G401.6 (cell line): ENCODE measurements around the gene SDC1.

Experiments
- FAIRE-seq: peaks from 2 replicates; lab custom pipeline; 2012; peaks lifted over from hg19 to GRCh38; lab: Jason Lieb, UNC

SDC1 gene

DNA sequence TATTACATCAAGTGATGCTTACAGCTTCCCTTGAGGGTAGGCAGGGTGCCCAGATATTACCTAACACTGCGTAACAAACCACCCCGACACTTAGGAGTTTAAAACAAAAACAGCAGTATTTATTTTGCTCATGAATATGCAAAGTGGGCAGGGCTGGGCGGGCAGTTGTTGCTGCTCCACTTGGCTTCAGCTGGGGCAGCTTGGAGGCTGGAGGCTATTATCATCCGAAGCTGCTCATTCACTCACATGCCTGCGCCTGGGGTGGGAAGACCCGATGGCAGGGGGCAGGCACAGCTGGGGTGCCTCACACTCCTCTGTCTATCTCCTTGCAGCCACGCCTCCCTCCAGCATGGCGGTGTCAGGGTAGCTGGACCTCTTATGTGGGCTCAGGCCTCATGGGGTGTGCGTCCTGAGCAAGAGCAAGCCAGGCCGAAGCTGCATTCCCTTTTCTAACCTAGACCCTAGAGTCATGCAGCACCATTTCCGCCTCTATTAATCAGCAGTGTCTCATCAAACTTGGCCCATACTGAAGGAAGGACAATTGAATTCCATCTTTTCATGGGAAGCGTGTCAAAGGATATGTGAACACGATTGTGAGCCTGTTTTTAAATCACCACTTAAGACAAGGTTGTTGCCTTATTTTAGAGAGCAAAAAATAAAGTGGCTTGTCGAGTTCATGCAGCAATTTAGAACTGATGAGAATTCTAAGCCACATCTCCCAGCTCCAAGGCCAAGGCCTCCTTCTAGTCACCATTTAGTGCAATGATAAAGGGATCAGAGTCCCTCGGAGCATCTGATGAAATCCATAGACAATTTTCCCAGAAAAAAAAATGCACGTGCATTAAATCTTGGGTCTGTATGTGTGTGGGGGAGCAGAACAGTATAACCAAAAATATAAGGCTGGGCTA lies 54.9 kb downstream of the SDC1 start:
- FAIRE-seq: no peak

DNA sequence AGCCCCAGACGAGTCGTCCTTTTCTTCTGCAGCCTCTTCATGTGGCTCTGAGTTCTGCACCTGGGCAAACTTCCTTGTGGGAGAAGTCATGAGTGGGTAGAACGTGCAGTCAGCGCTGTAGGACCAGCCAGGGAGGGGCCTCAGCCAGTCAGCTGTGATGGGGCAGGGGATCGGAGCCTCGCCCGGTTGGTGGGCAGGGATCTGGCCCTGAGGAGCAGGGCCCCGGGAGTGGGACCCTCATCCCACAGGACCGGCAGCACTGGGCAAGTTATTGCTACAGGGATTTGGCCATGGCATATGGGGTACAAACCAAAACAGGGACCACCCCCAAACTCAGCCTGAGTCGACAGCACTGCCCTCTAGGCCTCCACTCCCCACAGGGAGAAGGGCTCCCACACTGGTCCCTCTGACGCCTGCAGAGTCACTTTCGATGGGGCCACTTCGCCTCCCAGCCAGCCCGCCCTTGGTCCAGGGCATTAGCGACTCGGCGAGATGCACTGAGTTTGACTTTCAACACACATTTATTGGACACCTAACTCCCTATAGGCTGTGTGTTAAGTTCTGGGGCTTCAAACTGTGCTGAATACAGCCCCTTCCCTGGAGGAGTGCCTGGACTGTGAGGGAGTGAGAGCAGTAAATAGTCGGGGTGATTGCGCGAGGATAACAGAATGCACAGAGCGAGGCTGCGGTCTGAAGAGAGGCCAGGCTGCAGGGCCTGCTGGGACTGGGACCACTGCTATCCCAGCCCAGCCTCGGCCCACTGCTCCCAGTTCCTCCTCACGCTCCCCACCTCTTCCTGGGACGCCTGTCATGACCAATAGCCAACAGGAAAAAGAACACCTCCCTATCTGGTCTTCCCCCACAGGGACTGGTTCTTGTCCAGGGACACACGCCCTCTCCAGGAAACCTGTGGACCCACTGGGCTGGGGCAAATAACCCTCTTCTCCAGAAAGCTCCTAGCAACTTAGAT lies 55.9 kb downstream of the SDC1 start:
- no peak for FAIRE-seq

DNA sequence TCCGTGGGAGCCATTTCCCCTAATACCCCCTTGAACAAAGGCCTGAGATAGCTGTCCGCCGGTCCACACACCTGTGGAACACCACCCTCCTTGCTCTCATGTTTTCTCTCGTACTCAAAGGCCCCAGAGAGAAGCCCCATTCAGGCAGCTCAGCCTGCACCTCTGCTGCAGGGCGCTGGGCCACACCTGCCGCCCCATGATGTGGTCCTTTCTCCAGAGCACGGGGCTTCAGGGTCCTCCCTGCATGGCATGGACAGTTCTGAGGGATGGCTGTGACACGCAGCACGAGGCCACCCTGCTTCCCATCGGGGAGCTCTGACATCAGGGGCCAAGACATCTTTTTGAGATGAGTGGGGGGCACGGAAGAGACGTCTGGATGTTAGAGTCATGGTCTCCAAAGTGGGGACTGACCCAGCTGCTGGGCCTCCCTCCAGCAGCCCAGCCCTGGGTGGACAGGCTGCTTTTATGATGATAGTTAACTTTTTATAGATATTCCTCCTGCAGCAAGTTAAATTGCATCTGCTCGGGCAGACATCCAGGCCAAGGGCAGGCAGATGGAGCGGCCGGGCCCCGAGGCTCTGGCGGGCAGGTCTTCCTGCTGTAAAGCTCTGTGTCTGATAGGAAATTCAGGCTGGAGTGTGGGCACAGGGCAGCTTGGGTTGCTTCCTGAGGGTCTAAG lies 56.7 kb downstream of the SDC1 start:
- no peak for FAIRE-seq

GRCh38 chr2:20167356-20167755 lies 57.6 kb downstream of the SDC1 start:
- no peak for FAIRE-seq

- no peak for FAIRE-seq
Measured at GRCh38 chr2:20165677-20166509, 59.0 kb downstream of the SDC1 start.

DNA sequence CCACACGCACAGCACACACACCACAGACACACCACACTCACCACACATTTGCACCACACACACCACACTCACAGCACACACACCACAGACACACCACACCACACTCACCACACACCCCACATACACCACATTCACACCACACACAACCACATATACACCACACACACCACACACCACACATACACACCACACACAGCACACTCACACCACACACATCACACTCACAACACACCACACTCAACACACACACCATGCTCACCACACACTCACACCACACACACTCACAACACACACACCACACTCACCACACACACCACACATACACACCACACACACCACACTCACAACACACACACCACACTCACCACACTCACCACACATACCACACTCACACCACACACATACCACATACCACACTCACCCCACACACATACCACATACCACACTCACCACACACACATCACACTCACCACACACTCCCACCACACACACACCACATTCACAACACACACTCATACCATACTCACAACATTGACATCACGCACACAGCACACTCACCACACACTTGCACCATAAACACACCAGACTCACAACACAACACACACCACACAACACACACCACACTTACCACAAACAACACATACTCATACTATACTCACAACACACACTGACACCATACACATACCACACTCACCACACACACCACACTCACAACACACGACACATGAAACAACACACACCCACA lies 60.0 kb downstream of the SDC1 start:
- FAIRE-seq: no peak

GRCh38 chr2:20164061-20164733 lies 60.7 kb downstream of the SDC1 start:
- FAIRE-seq: no peak

DNA sequence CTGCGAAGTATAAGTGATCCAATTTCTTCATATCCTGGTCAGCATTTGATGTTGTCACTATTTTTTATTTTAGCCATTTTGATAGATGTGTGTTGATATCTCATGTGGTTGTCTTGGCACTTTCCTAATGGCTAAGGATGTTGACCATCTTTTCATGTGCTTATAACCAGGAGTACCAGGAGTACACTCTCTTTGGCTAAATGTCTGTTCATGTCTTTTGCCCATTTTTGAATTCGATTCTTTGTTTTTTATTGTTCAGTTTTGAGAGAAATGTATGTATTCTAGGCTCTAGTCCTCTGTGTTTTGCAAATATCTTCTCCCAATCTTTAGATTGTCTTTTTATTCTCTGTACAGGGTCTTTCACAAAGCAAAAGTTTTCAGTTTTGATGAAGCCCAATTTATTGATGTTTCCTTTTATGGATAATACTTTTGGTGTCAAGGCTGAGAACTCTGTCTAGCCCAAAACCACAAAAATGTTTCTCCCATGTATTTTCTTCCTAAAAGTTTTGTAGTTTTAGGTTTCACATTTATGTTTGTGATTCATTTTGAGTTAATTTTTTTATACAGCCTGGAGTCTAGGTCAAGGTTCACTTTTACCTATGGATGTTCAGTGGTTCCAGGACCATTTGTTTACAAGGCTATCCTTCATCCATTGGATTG lies 65.4 kb downstream of the SDC1 start:
- FAIRE-seq: no peak

GRCh38 chr2:20157193-20157891 lies 67.6 kb downstream of the SDC1 start:
- FAIRE-seq: no peak

- FAIRE-seq: no peak
Measured at GRCh38 chr2:20156836-20157192, 68.1 kb downstream of the SDC1 start.

DNA sequence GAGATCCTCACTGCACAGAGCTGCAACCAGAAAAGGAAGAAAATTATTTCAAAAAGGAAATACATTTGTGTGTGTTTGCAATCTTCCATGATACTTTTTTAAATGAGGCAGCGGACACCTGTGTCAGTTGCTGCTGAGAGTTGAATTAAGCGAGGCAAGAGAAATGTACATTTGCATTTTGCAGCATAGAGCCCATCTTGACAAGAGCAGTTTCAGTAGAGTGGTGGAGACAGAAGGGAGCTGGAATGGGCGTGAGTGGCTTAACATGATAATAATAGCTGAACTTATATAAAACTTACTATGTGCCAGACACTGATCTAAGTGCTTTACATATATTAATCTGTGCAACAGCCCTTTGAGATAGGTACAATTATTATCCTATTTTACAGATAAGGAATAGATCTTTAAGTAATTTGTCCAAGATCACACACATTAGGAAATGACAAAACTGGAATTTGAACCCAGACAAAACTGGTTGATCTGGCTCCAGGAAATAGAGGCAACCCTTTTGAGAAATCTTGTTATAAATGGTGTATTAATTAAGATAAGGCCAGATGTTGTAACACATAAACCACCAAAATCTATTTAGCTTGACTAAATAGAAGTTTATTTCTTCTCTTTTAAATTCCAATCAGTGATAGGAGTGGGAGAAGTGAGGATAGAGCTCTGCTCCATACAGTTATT lies 68.7 kb downstream of the SDC1 start:
- no peak for FAIRE-seq

GRCh38 chr2:20153131-20153851 lies 71.6 kb downstream of the SDC1 start:
- no peak for FAIRE-seq

DNA sequence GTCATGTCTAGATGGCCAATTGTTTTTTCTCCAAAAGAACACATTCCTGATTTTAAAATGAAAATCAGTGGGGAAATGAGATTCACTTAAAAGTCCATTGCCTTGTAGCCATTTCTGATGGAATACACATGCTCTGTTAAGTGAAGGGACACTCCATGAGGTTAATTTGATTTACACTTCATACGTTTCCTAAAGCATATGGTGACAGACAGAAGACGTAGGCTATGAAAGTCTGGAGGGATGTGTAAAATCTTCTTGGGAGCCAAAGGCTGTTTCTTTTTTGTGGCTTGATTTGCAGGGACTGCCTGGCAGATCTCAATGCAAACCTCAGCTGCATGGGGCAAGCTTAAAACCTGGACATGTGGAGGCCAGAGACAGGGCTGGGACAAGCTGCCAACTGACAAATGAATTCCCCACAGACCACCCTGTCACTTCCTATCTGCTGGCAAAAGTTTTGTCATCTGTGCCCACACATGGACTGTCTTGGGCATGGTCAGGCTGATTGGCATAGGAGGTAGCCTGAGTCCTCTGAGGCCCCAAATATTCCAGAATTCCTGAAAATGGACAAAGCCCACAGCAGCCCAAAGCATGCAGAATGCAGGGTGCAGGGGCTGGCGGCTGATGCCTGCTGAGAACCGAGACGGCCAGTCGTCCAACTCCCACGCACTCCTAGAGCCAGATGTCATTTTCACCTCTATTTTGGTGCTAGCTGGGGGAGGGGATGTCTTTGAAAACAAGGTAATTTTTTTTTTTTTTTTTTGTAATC lies 73.9 kb downstream of the SDC1 start:
- FAIRE-seq: no peak
